ENCODE measurements around the gene BIRC7.

BIRC7 gene, protein sequence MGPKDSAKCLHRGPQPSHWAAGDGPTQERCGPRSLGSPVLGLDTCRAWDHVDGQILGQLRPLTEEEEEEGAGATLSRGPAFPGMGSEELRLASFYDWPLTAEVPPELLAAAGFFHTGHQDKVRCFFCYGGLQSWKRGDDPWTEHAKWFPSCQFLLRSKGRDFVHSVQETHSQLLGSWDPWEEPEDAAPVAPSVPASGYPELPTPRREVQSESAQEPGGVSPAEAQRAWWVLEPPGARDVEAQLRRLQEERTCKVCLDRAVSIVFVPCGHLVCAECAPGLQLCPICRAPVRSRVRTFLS

DNA sequence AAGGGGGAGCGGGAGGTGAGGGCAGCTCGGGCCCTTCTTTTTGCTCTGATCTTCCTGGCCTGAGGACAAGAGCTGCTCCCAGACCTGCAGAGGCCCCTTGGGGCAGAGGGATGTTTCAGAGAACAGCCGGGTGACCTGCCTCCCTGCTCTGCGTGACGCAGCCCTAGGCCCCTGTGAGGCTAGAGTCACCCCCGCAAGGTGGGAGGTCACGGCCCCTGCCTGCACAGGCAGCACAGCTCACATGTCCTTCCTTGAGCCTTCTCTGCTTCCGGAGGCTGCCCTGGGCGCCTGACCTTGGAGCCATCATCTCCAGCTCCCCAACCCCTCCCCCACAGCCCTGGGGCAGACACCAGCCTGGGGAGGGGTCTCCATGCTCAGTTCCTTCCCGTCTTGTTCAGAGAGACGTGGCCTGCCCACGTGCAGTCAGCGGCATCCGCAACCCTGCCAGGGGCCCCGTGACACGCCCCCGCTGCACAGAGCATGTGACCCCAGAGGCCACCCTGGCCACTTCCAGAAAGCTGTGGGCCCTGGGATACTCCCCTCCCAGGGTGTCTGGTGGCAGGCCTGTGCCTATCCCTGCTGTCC lies at the start of gene BIRC7:
BIRC7 (plus strand) TSS at position 507 of the 585 bp plus-strand sequence. CDS start 192 bp downstream, outside the sequence.
- no peak for DNase-seq (ENCODE audit: low read depth)

DNA sequence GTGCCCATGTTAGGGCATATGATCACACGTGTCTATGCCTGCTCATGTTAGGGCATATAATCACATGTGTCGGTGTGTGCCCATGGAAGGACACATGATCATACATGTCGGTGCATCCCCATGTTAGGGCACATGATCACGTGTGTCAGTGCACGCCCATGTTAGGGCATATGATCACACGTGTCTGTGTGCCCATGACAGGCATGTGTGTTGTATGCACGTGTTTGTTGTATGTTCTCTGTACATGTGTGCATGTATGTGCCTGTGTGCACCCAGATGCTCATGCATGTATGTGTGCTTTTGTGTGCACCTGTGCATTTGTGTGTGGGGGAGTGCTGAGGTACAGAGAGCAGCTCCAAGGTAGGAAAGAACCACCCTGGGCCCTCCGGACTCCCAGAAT lies 49.6 kb upstream of the BIRC7 start:
- DNase-seq (ENCODE audit: low read depth) = no peak

DNA sequence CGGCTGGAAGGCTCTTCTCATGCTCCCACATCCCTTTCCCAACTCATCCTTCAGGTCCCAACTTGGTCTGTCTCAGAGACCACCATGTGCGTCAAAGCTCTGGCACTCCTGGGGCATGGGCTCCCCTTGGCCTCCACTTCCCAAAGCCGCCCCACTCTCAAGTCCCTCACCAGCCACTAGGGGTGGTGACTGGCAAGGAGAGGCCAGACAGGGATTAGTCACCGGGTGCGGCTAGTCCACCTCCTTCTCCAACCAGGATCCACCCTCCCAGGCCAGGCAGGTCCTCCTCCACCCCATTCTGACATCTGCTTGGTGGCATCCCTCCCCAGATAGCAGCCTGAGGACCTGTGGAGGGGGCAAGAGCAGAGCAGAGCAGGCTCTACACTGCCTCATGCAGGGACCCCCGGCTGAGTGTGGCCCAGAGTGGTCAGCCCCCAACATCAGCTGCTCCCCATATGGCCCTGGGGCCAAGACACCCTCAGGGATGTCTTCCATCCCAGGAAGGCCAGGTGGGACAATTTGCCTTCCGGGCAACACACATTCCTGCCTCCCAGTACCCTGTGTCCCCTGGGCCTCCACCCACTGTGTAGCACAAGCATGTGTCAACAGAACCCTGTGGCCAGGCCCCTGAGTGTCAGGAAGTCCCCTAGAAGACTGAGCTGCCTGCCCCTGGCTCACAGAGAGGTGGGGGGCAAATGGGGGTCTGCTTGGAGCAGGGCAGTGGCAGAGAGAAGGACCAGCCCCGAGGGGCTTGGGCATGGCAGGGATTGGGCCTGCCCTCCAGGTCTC lies 49.0 kb upstream of the BIRC7 start:
- DNase-seq (ENCODE audit: low read depth) = peak; percentile 23

DNA sequence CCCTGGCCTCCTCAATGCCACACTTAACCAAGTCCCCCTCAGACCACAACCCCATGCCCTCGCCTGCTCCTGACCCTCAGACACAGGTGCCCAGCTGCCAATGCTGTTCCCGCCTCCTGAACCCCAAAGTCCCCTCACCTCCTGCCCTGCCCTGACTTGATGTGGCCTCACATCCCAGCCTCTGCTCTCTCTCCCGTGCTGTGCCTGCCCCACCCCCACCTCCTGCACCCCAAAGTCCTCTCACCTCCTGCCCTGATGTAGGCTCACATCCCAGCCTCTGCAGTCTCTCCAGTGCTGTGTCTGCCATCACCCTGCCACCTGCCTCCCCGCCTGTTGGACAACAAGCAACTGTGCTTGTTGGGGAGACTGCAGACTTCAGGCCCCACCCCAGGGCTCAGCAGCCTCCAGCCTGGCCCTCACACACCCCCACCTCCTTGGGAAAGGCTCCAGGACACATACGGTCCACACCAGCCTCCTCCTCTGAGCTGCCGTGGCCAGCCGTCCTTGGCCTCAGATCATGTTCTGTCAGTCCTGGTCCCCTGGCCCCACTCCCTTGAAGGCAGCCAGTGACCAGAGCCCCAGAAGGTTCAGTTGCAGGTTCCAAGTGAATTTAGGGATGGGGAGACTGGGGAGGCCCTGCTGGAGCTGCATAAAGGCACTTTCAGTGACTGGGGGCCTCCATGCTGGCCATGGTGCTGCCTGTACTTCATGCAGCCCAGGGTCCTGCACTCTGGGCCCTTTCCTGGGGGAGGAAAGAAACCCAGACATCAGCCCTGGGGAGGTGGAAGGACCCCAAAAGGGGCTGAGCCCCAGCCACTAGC lies 48.2 kb upstream of the BIRC7 start:
- no peak for DNase-seq (ENCODE audit: low read depth)

DNA sequence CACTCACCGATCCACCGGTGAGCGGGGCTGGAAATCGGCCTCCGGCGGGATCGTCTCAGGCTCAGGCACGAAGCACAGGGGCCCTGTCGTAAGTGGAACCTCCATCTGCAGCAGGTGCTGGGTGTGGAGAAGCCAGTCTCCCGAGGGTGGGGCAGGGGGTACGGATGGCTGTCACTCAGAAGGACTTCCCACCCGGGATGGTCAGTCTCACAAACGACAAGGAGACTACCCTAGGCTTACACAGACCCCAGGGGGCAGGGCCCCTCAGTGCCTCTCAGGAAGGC lies 47.6 kb upstream of the BIRC7 start:
- DNase-seq (ENCODE audit: low read depth) = no peak

DNA sequence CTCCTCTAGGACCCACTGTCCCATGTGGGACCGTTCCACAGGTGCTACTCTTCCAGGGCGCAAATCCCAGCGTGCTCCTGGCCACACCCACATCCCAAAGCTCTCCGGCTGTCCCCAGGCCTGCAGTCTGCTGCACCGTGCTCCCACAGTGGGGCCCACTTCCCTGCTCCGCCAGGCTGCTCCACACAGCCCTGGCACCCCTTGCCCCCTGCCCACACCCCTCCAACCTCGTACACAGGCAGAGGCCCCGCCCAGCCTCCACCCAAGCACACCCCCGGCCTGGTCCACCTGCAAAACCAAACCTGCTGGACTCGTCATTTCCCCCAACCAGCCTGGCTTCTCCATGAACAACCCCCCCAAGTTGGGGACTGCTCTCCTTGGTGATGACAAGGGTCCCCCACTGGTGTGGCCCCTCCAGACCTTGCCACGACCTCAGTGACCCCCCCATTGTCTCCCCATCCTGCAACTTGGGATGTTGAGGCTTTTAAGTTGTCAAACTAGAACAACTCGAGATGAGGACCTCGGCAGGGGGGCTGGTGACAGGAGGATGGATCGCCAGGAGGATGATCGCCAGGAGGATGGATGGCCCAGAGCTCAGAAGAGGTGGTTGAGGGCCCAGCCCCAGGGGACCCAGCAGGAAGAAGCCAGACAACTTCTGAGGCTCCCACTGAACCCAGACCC lies 46.9 kb upstream of the BIRC7 start:
- no peak for DNase-seq (ENCODE audit: low read depth)

DNA sequence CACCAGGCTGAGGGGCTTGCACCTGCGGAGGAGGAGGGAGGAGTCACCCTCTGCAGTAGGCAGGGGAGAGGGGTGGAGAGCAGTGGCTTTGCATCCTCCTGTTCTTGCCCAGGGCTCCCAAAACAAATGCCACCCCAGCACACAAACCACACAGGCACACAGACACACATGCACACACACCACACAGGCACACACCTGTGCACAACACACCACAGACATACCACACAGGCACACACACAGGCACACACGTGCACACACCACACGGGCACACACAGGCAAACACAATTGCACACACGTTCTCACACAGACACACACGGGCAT lies 46.4 kb upstream of the BIRC7 start:
- DNase-seq (ENCODE audit: low read depth) = no peak

DNA sequence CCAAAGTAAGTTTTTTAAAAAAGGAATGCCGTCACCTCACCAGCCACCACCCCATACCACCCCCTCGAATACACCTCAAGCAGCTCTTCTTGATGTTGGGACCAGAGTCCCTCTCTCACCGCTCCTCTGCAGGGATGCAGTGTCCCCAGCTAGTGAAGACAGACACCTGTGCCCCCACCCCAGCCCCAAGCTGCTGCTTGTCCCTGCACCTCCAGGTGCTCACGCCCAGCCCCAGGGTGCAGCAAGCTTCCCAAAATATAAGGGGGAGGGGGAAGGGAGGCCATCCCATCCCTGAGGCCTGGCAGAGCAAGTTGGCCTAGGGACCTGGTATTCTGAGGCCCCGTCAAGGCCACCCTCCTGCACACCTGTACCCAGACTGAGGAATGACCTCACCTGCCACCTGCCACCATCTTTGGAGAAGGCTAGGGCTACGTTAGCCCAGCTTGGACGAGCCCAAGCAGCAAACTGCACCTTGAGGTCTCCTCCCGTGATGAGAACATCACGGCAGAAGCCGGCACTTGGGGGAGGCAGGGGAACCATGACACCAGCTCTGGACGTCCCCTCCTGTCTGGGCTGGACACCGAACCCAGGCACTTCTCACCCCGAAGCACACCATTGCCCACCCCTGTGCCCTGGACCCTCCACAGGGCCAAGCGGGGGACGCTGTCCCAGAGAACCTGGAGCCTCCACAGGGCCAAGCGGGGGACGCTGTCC lies 45.7 kb upstream of the BIRC7 start:
- DNase-seq (ENCODE audit: low read depth) = no peak

DNA sequence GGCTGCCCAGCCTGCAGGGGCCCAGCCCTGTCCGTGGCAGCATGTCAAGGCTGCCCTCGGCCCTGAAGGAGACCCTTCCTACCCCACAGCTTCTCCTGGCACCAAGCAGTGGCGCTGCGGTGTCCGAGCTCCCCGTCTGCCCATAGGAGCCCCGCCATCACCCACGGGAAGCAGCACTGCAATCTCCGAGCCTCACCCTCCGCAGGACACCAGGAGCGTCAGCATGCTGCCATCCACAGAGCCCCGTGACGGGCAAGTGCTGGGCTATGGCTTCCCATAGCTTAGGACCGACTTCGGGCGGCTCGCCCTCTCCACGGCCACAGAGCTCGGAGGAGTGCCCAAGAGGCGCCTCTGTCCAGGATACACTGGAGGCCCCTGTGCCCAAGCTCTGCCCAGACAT lies 44.9 kb upstream of the BIRC7 start:
- DNase-seq (ENCODE audit: low read depth) = no peak

DNA sequence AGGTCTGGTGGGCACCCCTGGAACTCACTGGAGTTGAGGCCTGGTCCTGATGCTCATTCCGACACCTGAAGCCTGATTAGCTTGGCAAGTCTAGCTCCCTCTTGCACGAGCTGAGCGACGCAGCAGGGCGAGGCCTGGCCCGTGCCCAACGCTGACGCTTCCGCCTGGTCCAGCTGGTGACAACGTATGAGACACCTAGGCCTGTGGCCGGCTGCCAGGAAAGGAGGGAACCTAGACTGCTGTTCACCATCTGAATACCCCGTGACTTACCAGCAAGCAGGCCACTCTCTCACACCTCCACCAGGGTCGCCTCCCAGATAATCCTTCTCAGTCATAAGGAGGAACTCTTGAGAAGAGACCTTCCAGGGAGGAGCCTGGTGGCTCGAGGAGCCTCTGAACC lies 44.3 kb upstream of the BIRC7 start:
- no peak for DNase-seq (ENCODE audit: low read depth)

DNA sequence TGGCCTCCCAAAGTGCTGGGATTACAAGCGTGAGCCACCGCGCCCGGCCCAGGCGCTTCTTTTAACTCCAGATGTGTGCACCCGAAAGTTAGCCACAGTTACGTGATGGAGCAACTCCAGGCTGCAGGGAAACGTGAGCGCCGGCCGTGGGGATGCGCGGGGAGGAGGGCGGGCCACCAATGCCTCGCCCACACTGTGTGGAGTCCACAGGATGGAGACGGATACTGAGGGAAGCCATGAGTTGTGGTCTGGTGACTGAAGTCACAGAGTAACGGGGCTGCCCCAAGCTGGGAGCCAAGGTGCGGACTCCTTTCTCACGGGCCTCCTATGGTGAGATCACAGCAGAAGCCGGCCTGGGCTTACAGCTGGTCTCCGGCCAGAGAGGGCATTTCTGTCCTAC lies 43.0 kb upstream of the BIRC7 start:
- DNase-seq (ENCODE audit: low read depth) = no peak

DNA sequence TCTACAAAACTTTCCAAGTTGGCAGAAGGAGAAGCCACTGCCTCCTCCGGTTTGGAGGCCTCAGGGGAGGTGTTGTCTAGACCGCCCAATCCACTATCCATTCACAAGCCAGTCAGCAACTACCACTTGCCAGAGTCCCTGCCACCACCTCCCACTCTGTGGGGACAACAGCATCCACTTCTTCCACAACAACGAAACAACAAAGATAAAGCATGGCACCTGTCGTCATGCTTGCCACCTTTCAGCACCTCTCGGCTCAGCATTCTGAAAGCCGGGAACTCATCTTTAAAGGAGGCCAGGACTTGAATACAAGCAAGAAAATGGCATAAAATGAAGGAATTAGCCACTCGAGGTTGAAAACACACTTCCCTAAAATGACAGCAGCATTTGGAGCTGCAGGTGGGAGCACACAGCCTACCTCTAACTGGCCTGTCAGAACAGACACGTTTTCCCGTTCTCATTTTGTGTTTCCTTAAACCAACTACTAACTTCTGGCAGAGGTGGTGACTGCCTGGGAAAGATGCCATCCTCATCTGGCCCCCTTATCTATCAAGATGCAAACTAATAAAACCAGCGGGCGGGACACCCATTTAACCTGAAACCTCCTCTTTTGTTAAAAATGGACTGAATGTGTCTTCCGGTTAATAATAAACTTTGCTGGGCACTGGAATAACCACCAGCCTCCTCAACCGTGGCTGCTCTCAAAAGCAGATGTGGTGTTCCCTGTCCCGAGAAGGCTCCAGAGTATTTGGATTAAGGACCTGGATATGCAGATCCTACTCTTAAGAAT lies 41.5 kb upstream of the BIRC7 start:
- DNase-seq (ENCODE audit: low read depth) = no peak

DNA sequence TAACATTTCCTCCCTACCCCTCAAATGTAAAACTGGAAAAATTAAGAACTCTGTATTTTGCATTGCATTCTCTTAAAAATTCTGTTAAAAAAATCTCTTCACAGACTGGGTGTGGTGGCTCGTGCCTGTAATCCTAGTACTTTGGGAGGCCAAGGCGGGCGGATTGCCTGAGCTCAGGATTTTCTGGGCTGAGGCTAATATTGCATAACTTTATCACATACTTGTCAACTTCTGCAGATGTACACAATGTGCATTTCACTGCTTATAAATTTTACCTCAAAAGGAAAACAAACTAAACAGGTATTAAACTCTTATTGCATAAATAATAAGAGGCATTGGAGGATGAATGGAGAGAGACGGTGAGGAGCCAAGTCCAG lies 40.9 kb upstream of the BIRC7 start:
- no peak for DNase-seq (ENCODE audit: low read depth)

DNA sequence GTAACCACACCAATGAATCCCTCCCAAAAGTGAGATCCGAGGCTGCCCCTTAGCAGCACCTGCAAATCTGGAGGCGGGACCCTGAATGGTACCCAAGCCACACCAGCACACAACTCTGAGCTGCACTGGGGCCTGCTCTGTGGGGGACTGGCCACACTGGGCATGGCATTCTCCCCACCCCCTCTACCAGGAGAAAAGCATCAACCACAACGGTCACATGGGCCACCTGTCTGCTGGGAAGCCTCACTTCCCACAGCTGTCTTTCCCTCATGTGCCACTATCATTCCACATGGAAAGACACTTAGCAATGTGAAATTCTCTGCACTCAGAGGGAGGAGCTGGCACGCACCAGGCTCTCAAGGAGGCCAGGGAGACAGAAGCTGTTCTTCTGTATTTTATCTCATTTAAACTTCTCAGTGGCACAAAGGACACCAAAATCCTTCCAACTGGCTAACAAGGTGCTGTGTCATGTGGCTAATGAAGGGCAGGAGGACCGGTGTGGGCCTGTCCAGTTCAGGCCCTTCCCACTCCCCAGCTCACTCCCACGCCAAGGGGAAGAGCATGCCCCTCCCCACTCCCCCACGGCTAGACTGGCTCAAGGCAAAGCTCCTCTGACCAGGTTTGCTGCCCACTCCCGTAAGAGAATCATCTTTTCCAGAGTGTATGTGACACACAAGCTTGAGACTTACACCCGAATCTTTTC lies 38.8 kb upstream of the BIRC7 start:
- DNase-seq (ENCODE audit: low read depth) = no peak

DNA sequence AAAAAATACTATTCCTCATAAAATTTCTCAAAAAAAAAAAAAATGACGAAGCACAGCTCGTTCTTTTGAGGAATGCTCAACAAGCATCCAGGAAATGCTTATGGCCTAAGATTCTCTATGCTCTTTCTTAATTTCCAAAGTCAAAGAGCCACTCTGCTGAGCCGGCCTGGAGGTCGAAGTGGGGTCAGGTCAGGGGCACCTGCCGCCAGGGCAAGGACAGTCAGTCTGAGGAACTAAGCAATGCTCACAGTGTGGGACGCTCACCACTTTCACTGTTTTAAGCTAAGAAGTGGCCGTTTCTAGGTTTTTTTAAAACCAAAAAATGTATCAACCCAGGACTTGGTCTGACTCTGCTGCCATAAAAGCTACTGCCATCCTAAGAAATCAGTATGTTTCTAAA lies 37.1 kb upstream of the BIRC7 start:
- DNase-seq (ENCODE audit: low read depth) = no peak

DNA sequence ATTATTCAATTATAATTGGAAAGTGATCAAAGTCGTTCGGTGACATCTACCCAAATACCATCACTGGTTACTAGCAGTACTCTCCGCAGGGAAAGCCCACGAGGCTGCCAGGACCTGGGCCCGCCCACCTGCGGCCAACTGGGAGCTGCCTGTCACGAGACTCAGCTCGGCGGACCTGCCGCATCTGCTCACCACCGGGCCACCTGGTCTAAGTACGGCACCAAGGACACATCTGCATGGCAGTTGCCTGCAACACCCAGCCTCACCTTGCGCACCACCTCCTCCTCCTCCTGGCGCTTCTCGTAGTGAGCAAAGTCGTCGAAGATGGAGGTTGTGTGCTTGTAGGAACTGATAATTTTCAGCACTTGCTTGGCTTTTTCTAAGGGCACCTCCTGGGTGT lies 33.7 kb upstream of the BIRC7 start:
- no peak for DNase-seq (ENCODE audit: low read depth)

DNA sequence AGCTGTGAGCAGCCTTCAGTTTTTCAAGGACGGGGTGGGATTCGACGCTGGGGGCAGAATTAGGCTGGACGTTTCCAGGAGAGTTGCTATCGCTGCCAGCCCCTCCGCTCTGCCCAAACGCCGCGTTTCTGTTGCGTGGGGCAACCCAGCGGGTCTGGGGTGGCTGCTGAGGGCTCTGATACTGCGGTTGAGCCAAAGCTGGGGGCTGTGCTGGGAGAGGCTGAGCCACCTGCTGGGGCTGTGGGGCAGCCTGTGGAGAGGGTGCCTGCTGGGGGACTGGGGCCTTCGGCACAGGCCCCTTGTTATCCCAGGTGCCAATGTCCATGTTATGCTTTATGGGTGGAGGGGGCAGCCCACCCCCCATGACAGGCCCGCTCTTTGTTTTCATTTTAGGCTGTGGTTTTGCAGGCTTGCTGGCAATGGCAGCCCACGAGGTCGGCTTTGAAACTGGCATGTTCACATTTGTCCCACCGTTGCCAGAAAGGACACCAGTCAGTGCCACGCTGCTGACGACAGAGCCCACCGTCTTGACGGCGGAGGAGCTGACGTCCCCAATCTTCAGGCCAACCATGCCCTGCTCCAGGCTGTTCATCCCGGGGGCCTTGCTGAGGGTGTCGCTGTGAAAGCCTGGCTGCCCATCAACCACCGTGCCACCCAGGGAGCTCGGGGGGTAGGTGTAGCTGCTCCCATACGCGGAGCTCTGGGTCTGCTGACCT lies 32.7 kb upstream of the BIRC7 start:
- DNase-seq (ENCODE audit: low read depth) = no peak

DNA sequence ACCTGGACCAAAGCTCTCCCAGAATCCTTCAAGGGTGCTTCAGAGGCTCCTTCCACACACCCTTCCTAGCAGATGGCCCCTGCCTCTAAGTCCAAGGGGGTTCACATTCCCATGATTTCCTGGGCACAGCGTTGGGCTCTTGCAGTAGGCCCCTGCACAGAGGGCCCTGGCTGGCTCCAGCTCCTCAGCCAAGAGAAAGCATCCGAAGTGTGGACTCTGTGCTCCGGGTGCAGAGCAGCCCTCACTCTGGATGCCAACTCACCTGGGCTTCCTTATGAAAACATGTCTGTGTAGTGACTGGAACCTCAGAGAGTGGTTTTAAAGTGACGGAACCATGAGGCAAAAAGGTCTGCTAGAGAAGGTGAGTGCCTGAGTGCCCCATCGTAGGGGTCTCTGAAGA lies 31.3 kb upstream of the BIRC7 start:
- no peak for DNase-seq (ENCODE audit: low read depth)

DNA sequence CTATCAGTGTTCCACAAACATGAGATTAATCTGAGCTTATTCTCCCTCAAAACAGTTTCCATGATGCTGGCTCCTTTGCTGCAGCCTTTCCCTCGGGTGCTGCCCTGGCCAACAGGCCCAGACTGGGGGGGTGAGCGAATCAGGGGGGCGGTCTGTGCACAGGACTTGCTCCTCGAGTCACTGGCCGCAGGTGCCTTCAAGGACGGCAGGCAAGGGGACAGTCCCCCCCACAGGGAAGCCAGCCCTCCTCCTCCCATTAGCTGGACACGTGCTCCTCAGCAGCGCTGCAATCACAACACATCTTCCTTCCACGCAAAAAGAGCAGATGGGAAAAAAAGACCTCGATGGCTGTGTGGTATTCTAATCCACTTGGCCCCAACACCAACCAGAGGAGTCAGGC lies 29.8 kb upstream of the BIRC7 start:
- no peak for DNase-seq (ENCODE audit: low read depth)

DNA sequence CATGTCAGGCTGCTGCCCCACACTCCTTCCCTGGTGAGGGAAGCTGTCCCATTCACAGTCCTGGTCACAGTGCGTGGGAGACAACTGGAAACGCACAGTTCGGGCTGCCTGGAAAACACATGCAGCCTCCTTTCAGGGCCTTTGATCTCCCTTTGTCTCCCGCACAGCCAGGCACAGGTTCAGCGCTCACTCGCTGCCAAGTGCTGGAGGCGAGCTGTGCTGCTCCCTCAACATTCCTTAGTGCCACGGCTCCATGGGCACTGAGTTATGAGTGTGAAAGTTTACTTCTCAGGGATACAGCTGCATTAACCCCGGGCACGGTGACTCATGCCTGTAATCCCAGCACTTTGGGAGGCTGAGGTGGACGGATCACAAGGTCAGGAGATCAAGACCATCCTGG lies 28.8 kb upstream of the BIRC7 start:
- peak; percentile 69 for DNase-seq (ENCODE audit: low read depth)
